Upper lobe of left lung (tissue), 6 donors: ENCODE data around the gene KLF15. TPM values are rescaled to one million over a fixed set of nuclear protein-coding genes. Genes with fewer than 3 reads are reported as not detected.

ENCODE experiments used
- ATAC-seq, 2 donors: fragments of 200-7000 bp; cut with Tn5 transposase; one replicate each; pipeline ENCODE4 v1.9.1; 2022; ENCODE audit warnings: mild to moderate bottlenecking in 2 of 2, moderate library complexity in 2 of 2; ENCODE audit not compliant: low FRiP score in 2 of 2
- DNase-seq, 2 donors: peaks; one replicate each; pipeline ENCODE4 v3.0.0-alpha.2; 2019 to 2020
- H3K27ac ChIP-seq, 4 donors: fragments of 200-600 bp; sonication (generic); one replicate each; pipeline ENCODE4 v1.5.1; 2016 to 2019
- H3K27me3 ChIP-seq, 4 donors: fragments of 200-600 bp; sonication (generic); one replicate each; pipeline ENCODE4 v1.5.1; 2017 to 2019
- H3K36me3 ChIP-seq, 4 donors: fragments of 200-600 bp; sonication (generic); one replicate each; pipeline ENCODE4 v1.5.1; 2016 to 2019
- H3K4me1 ChIP-seq, 4 donors: fragments of 200-600 bp; sonication (generic); one replicate each; pipeline ENCODE4 v1.5.1; 2018 to 2019
- H3K4me3 ChIP-seq, 4 donors: fragments of 200-600 bp; sonication (generic); one replicate each; pipeline ENCODE4 v1.5.1; 2017 to 2019; ENCODE audit warnings: mild to moderate bottlenecking in 2 of 4, moderate library complexity in 1 of 4
- H3K9me3 ChIP-seq, 4 donors: fragments of 200-600 bp; sonication (generic); one replicate each; pipeline ENCODE4 v1.5.1; 2018 to 2019
- EP300 ChIP-seq, 4 donors: sonication (generic); formaldehyde crosslinking; IDR thresholded peaks; one replicate each; pipeline ENCODE4 v1.5.1; 2017; ENCODE audit warnings: antibody characterized with exemption in 4 of 4, control low read depth in 2 of 4
- POLR2A ChIP-seq, 4 donors: fragments of 450-650 bp; IDR thresholded peaks; one replicate each; pipeline ENCODE4 v1.5.1; 2016 to 2017; ENCODE audit warnings: antibody characterized with exemption in 4 of 4, mild to moderate bottlenecking in 2 of 4
- POLR2AphosphoS5 ChIP-seq, 2 donors: sonication (generic); formaldehyde crosslinking; IDR thresholded peaks; one replicate each; pipeline ENCODE4 v1.5.1; 2017; ENCODE audit warnings: antibody characterized with exemption in 2 of 2
- WGBS, 2 donors: methylation state at CpG; one replicate each; pipeline ENCODE4 v1.1.5; 2017 to 2018; 5-methylcytosine and 5-hydroxymethylcytosine counted together
- total RNA-seq, 6 donors: library from RNA; depleted of rRNA in 4 of 6; stranded (reverse); fragments of >200 nt in 4 of 6; gene quantifications; one replicate each; pipeline versions ENCODE4 v1.1.0 to v1.2.1, GENCODE V29; 2016 to 2021
- TF ChIP-seq, protein P1 (sequence below), 6 experiments: fragments of 450-650 bp in 4 of 6; fragments of 200-600 bp in 2 of 6; sonication (generic) in 2 of 6; IDR thresholded peaks; one replicate each; pipeline ENCODE4 v1.5.1; 2016 to 2019; ENCODE audit warnings: antibody characterized with exemption in 6 of 6
- donor health status: DM: no; HTN: no; CAD: no; lungs with moderate emphysema.
- donor health status: DM: no; HTN: yes; CAD: no; lungs with severe emphysema.

Gene KLF15
- total RNA-seq, 6 donors from 2014 or later, result 21.6 to 52.4 (median 38.3) TPM

GRCh38 chr3:126365351-126366277 is 8.4 kb upstream of the KLF15 start:
- TF ChIP-seq EP300 (IDR thresholded peaks at IDR 0.05), result no peak
- TF ChIP-seq, protein P1, sequence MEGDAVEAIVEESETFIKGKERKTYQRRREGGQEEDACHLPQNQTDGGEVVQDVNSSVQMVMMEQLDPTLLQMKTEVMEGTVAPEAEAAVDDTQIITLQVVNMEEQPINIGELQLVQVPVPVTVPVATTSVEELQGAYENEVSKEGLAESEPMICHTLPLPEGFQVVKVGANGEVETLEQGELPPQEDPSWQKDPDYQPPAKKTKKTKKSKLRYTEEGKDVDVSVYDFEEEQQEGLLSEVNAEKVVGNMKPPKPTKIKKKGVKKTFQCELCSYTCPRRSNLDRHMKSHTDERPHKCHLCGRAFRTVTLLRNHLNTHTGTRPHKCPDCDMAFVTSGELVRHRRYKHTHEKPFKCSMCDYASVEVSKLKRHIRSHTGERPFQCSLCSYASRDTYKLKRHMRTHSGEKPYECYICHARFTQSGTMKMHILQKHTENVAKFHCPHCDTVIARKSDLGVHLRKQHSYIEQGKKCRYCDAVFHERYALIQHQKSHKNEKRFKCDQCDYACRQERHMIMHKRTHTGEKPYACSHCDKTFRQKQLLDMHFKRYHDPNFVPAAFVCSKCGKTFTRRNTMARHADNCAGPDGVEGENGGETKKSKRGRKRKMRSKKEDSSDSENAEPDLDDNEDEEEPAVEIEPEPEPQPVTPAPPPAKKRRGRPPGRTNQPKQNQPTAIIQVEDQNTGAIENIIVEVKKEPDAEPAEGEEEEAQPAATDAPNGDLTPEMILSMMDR (IDR thresholded peaks at IDR 0.05), result no peak
- TF ChIP-seq POLR2AphosphoS5 (IDR thresholded peaks at IDR 0.05), result no peak
- TF ChIP-seq POLR2A (IDR thresholded peaks at IDR 0.05), result no peak
- no peak for DNase-seq
- no peaks in the 10 kb centered on the region for H3K36me3 ChIP-seq
- H3K9me3 ChIP-seq, result no peaks in the 10 kb centered on the region
- 84 to 86% methylated on average over 5 to 11 of the region's 11 CpGs for WGBS, 2 donors
- no peaks in the 10 kb centered on the region for H3K27me3 ChIP-seq
- no peaks in the 10 kb centered on the region for H3K4me1 ChIP-seq
- H3K4me3 ChIP-seq, result no peak overlapping the region
- no peak overlapping the region for H3K27ac ChIP-seq
- ATAC-seq, result peak in 1 of 2 donors; percentile 25

GRCh38 chr3:126364731-126365301 is 7.6 kb upstream of the KLF15 start:
- Histone ChIP-seq H3K27ac (no peak overlapping the region), H3K36me3 (no peaks in the 10 kb centered on the region), H3K9me3 (no peaks in the 10 kb centered on the region), H3K4me1 (no peaks in the 10 kb centered on the region), H3K27me3 (no peaks in the 10 kb centered on the region), H3K4me3 (no peak overlapping the region)
- no peak for TF ChIP-seq EP300 (IDR thresholded peaks at IDR 0.05)
- TF ChIP-seq POLR2AphosphoS5 (IDR thresholded peaks at IDR 0.05), result no peak
- no peak for TF ChIP-seq POLR2A (IDR thresholded peaks at IDR 0.05)
- TF ChIP-seq, protein P1 (IDR thresholded peaks at IDR 0.05), result no peak
- no peak for ATAC-seq
- DNase-seq, result peak in 1 of 2 donors; percentile 49
- WGBS, 2 donors, result 90 to 94% methylated on average over 2 to 5 of the region's 5 CpGs

GRCh38 chr3:126364130-126364695 is 7.0 kb upstream of the KLF15 start:
- Histone ChIP-seq H3K4me1 (no peaks in the 10 kb centered on the region), H3K9me3 (no peaks in the 10 kb centered on the region), H3K27ac (no peak overlapping the region), H3K4me3 (no peak overlapping the region), H3K36me3 (no peaks in the 10 kb centered on the region), H3K27me3 (no peaks in the 10 kb centered on the region)
- peak in 1 of 2 donors; percentile 51 for DNase-seq
- TF ChIP-seq POLR2AphosphoS5 (IDR thresholded peaks at IDR 0.05), result no peak
- TF ChIP-seq, protein P1 (IDR thresholded peaks at IDR 0.05), result no peak
- TF ChIP-seq EP300 (IDR thresholded peaks at IDR 0.05), result no peak
- TF ChIP-seq POLR2A (IDR thresholded peaks at IDR 0.05), result no peak
- no peak for ATAC-seq
- WGBS, 2 donors, result 91 to 92% methylated on average over 8 to 9 of the region's 9 CpGs

- no peak overlapping the region for H3K27ac ChIP-seq
- H3K4me3 ChIP-seq, result no peak overlapping the region
- H3K4me1 ChIP-seq, result peaks cover 6 to 19% (median 13%) of the 10 kb centered on the region in 4 donors
- H3K9me3 ChIP-seq, result no peaks in the 10 kb centered on the region
- ATAC-seq (no peak), DNase-seq (peak; percentile 17 to 19)
- 76 to 81% methylated on average over 9 of the region's 9 CpGs for WGBS, 2 donors
- TF ChIP-seq POLR2A (IDR thresholded peaks at IDR 0.05) (no peak), POLR2AphosphoS5 (IDR thresholded peaks at IDR 0.05) (no peak), EP300 (IDR thresholded peaks at IDR 0.05) (no peak)
- TF ChIP-seq, protein P1 (IDR thresholded peaks at IDR 0.05), result no peak
- H3K36me3 ChIP-seq, result no peaks in the 10 kb centered on the region
- peaks cover 0 to 8% (median 3%) of the 10 kb centered on the region in 4 donors for H3K27me3 ChIP-seq
These were observed 4.0 kb upstream of the KLF15 start for GRCh38 chr3:126361211-126361610.
